GM23338 (cell line): Measurements from ENCODE around the gene PDE4D. TPM values are rescaled to one million over a fixed set of nuclear protein-coding genes. Genes with fewer than 3 reads are reported as not detected.

Experiments used
- ATAC-seq: fragments of 200-7000 bp; cut with Tn5 transposase; 3 replicates; pipeline ENCODE4 v1.9.1; 2020
- DNase-seq: peaks from one replicate; pipeline ENCODE4 v3.0.0-alpha.2; 2015; ENCODE audit warnings: low spot score
- H2AFZ ChIP-seq: fragments of 200-600 bp; sonication (generic); 2 replicates; pipeline ENCODE4 v1.8.0; 2016; ENCODE audit warnings: antibody characterized with exemption, mild to moderate bottlenecking, moderate library complexity
- H3F3A ChIP-seq: fragments of 200-600 bp; sonication (generic); replicated peaks from 2 replicates; pipeline ENCODE4 v1.8.0; 2017; ENCODE audit warnings: antibody characterized with exemption, mixed run types, low read depth
- H3K27ac ChIP-seq: fragments of 200-600 bp; sonication (generic); 2 replicates; pipeline ENCODE4 v1.6.1; 2016; ENCODE audit warnings: low read depth
- H3K27me3 ChIP-seq: fragments of 200-600 bp; sonication (generic); 2 replicates; pipeline ENCODE4 v1.8.0; 2016; ENCODE audit warnings: mild to moderate bottlenecking, mixed run types, moderate library complexity; ENCODE audit not compliant: insufficient read depth
- H3K36me3 ChIP-seq: fragments of 200-600 bp; sonication (generic); 2 replicates; pipeline ENCODE4 v1.8.0; 2016; ENCODE audit warnings: mild to moderate bottlenecking; ENCODE audit not compliant: insufficient read depth
- H3K4me1 ChIP-seq: fragments of 200-600 bp; sonication (generic); 2 replicates; pipeline ENCODE4 v1.8.0; 2016; ENCODE audit warnings: mild to moderate bottlenecking, moderate library complexity; ENCODE audit not compliant: insufficient read depth
- H3K4me2 ChIP-seq: fragments of 200-600 bp; sonication (generic); 2 replicates; pipeline ENCODE4 v1.7.1; 2017; ENCODE audit warnings: mixed run types
- H3K4me3 ChIP-seq: fragments of 200-600 bp; sonication (generic); 2 replicates; pipeline ENCODE4 v1.6.1; 2016; ENCODE audit warnings: mixed run types
- H3K79me2 ChIP-seq: fragments of 200-600 bp; sonication (generic); replicated peaks from 2 replicates; pipeline ENCODE4 v1.8.0; 2017; ENCODE audit warnings: mild to moderate bottlenecking; ENCODE audit not compliant: insufficient read depth
- H3K9me2 ChIP-seq: fragments of 200-600 bp; sonication (generic); 2 replicates; pipeline ENCODE4 v1.8.0; 2017; ENCODE audit not compliant: insufficient read depth
- H4K20me1 ChIP-seq: fragments of 200-600 bp; sonication (generic); replicated peaks from 2 replicates; pipeline ENCODE4 v1.8.0; 2017; ENCODE audit warnings: mild to moderate bottlenecking; ENCODE audit not compliant: insufficient read depth
- H3K27ac Mint-ChIP-seq: 2 replicates; pipeline ENCODE4 v1.8.0; 2020; ENCODE audit warnings: inconsistent platforms, mild to moderate bottlenecking, moderate library complexity, mixed read lengths
- H3K27me3 Mint-ChIP-seq: 3 replicates; pipeline ENCODE4 v1.8.0; 2022; ENCODE audit warnings: low read depth, mild to moderate bottlenecking, moderate library complexity, mixed read lengths, inconsistent platforms; ENCODE audit not compliant: insufficient read depth, poor library complexity
- H3K36me3 Mint-ChIP-seq: 3 replicates; pipeline ENCODE4 v1.8.0; 2021; ENCODE audit warnings: low read depth, mild to moderate bottlenecking, inconsistent platforms, moderate library complexity, mixed read lengths
- H3K4me1 Mint-ChIP-seq: 3 replicates; pipeline ENCODE4 v1.8.0; 2020; ENCODE audit warnings: mild to moderate bottlenecking, inconsistent platforms, mixed read lengths
- H3K4me3 Mint-ChIP-seq: 3 replicates; pipeline ENCODE4 v1.8.0; 2021; ENCODE audit warnings: moderate library complexity, mild to moderate bottlenecking, inconsistent platforms, mixed read lengths
- H3K9me3 Mint-ChIP-seq: 3 replicates; pipeline ENCODE4 v1.8.0; 2020; ENCODE audit warnings: moderate library complexity, mild to moderate bottlenecking, inconsistent platforms, mixed read lengths
- CREB1 ChIP-seq: fragments of 250-450 bp; sonication (Bioruptor Pico); IDR thresholded peaks from 2 replicates; pipeline ENCODE4 v1.5.0; 2020; ENCODE audit warnings: low read depth, mild to moderate bottlenecking, moderate library complexity
- CTCF ChIP-seq, 2 experiments: fragments of 200-600 bp in 1 of 2; sonication (generic) in 1 of 2; conservative IDR thresholded peaks; 2 replicates each; pipeline versions ENCODE4 v1.5.1 to v1.6.1; 2016 to 2017; ENCODE audit warnings: antibody characterized with exemption in 2 of 2, low read depth in 2 of 2, mild to moderate bottlenecking in 2 of 2, moderate library complexity in 1 of 2
- ETS1 ChIP-seq: IDR thresholded peaks from 2 replicates; pipeline ENCODE4 v1.6.1; 2016; ENCODE audit warnings: antibody characterized with exemption
- EZH2 ChIP-seq: fragments of 200-600 bp; sonication (generic); IDR thresholded peaks from one replicate; pipeline ENCODE4 v1.8.0; 2017; ENCODE audit warnings: antibody characterized with exemption, mild to moderate bottlenecking, low read depth; ENCODE audit not compliant: unreplicated experiment
- EZH2phosphoT487 ChIP-seq: fragments of 200-600 bp; sonication (generic); IDR thresholded peaks from one replicate; pipeline ENCODE4 v1.8.1; 2018; ENCODE audit warnings: antibody characterized with exemption; ENCODE audit not compliant: unreplicated experiment
- JUNB ChIP-seq: IDR thresholded peaks from one replicate; pipeline ENCODE4 v1.6.1; 2016; ENCODE audit warnings: antibody characterized with exemption; ENCODE audit not compliant: unreplicated experiment
- NANOG ChIP-seq: IDR thresholded peaks from 2 replicates; pipeline ENCODE4 v1.6.1; 2016; ENCODE audit warnings: antibody characterized with exemption, borderline replicate concordance
- POLR2AphosphoS5 ChIP-seq: IDR thresholded peaks from 2 replicates; pipeline ENCODE4 v1.6.1; 2016; ENCODE audit warnings: antibody characterized with exemption, low read depth
- REST ChIP-seq: IDR thresholded peaks from one replicate; pipeline ENCODE4 v1.6.1; 2018; ENCODE audit warnings: antibody characterized with exemption; ENCODE audit not compliant: unreplicated experiment
- STAT1 ChIP-seq: IDR thresholded peaks from one replicate; pipeline ENCODE4 v1.6.1; 2016; ENCODE audit warnings: antibody characterized with exemption; ENCODE audit not compliant: unreplicated experiment
- ZNF114 ChIP-seq: fragments of 250-450 bp; sonication (Bioruptor Pico); IDR thresholded peaks from 2 replicates; pipeline ENCODE4 v1.5.0; 2020; ENCODE audit warnings: mild to moderate bottlenecking, moderate library complexity
- ZNF331 ChIP-seq: fragments of 250-450 bp; sonication (Bioruptor Pico); IDR thresholded peaks from 2 replicates; pipeline ENCODE4 v1.5.0; 2020; ENCODE audit warnings: low read depth, mild to moderate bottlenecking, moderate library complexity
- ZNF462 ChIP-seq: fragments of 250-450 bp; sonication (Bioruptor Pico); IDR thresholded peaks from 2 replicates; pipeline ENCODE4 v1.5.0; 2020; ENCODE audit warnings: mild to moderate bottlenecking, moderate library complexity
- polyA plus RNA-seq: library from polyadenylated mRNA; unstranded; fragments of >200 nt; fragmentation: Nextera tagmentation; extraction: Ambion mirVana; gene quantifications from 2 replicates; pipeline ENCODE4 v1.2.1, GENCODE V29; 2016
- total RNA-seq: library from RNA; depleted of rRNA; stranded (reverse); fragments of >200 nt; shearing (Covaris generic); gene quantifications from 2 replicates; pipeline ENCODE4 v1.2.3, GENCODE V29; 2014

The PDE4D gene
- total and polyA plus RNA-seq, 2 experiments from 2014 or later, result 2.1 to 4.7 TPM

GRCh38 chr5:59317774-59318205 is 575.7 kb downstream of the PDE4D start:
- Histone ChIP-seq H3K79me2 (no peaks in the 10 kb centered on the region), H2AFZ (peak overlapping the region; percentile 47), H3K4me2 (peak overlapping the region; percentile 67), H3F3A (no peaks in the 10 kb centered on the region), H3K9me2 (no peaks in the 10 kb centered on the region; the same call in none of the 2 replicates), H3K4me3 (no peak overlapping the region), H3K27me3 (no peaks in the 10 kb centered on the region), H4K20me1 (no peaks in the 10 kb centered on the region), H3K36me3 (no peaks in the 10 kb centered on the region), H3K4me1 (peaks cover 13% of the 10 kb centered on the region), H3K27ac (no peak overlapping the region)
- DNase-seq (no peak), ATAC-seq (no peak)
- H3K4me1 Mint-ChIP-seq, result peaks cover 14% of the 10 kb centered on the region
- no peaks in the 10 kb centered on the region for H3K27me3 Mint-ChIP-seq
- H3K4me3 Mint-ChIP-seq, result no peak overlapping the region
- H3K27ac Mint-ChIP-seq, result no peak overlapping the region
- no peaks in the 10 kb centered on the region for H3K36me3 Mint-ChIP-seq
- TF ChIP-seq CTCF (conservative IDR thresholded peaks at IDR 0.05; ENCODE audit: low read depth in 2 of 2), result no peak
- TF ChIP-seq EZH2phosphoT487, result no peak
- no peak for TF ChIP-seq JUNB
- no peak for TF ChIP-seq STAT1
- no peak for TF ChIP-seq EZH2
- no peak for TF ChIP-seq CREB1 (CRISPR knock-in tag)
- TF ChIP-seq ETS1, result no peak
- no peak for TF ChIP-seq ZNF114 (CRISPR knock-in tag)
- no peak for TF ChIP-seq ZNF462 (CRISPR knock-in tag)
- no peak for TF ChIP-seq POLR2AphosphoS5
- TF ChIP-seq REST, result no peak
- no peak for TF ChIP-seq ZNF331
- TF ChIP-seq NANOG, result no peak
- no peaks in the 10 kb centered on the region for H3K9me3 Mint-ChIP-seq
